Measurements from ENCODE around the gene TBC1D5.

DNA sequence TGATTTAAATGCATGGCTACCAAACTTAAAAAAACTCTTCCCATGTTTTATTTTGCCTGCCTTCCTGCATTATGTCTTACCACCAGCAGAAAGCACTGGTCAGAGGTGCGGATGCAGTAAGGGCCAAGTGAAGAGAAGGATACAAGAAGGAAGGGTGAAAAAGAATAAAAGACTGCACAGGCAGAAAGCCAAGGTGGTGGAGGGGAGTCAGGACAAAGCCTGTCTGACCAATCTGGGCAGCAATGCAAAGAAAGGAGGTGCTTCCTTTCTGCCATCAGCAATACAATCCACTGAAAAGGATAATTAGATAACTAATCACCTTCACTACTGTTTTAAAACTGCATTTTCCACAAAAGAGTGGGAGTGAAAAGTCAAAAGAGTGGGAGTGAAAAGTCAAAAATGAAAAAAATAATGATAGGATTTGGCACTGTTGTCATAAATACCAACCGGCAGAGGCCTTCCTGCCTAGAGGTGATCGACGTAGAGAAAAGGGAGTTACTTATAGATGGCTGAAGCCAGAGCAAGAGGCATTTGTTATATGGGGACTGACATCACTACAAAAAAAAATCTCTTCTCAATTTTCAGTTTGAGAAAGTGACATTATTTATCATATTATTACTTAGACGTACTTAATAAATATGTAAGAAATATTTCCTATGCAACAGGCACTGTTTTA is 385.3 kb downstream of the TBC1D5 start:
- no peak for TF ChIP-seq EZH2phosphoT487 (IDR thresholded peaks at IDR 0.05; ENCODE audit: borderline replicate concordance)
- TF ChIP-seq, protein P1, sequence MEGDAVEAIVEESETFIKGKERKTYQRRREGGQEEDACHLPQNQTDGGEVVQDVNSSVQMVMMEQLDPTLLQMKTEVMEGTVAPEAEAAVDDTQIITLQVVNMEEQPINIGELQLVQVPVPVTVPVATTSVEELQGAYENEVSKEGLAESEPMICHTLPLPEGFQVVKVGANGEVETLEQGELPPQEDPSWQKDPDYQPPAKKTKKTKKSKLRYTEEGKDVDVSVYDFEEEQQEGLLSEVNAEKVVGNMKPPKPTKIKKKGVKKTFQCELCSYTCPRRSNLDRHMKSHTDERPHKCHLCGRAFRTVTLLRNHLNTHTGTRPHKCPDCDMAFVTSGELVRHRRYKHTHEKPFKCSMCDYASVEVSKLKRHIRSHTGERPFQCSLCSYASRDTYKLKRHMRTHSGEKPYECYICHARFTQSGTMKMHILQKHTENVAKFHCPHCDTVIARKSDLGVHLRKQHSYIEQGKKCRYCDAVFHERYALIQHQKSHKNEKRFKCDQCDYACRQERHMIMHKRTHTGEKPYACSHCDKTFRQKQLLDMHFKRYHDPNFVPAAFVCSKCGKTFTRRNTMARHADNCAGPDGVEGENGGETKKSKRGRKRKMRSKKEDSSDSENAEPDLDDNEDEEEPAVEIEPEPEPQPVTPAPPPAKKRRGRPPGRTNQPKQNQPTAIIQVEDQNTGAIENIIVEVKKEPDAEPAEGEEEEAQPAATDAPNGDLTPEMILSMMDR (conservative IDR thresholded peaks at IDR 0.05; ENCODE audit: low read length), result no peak

Measured in Loucy (cell line).